ENCODE data around the gene JAZF1.

The JAZF1 gene

GRCh38 chr7:27992755-27993493 lies 187.7 kb downstream of the JAZF1 start:
- TF ChIP-seq EZH2phosphoT487 (conservative IDR thresholded peaks at IDR 0.05; ENCODE audit: low read length): no peak
- TF ChIP-seq CTCF (IDR thresholded peaks at IDR 0.05; ENCODE audit: insufficient read depth, low read length, poor library complexity, severe bottlenecking): no peak
- Histone ChIP-seq H4K20me1 (ENCODE audit: low read depth, low read length) (no peaks in the 10 kb centered on the region), H3K27ac (ENCODE audit: low read depth, low read length) (no peak overlapping the region), H3K79me2 (ENCODE audit: insufficient read depth, low read length) (no peaks in the 10 kb centered on the region), H2AFZ (ENCODE audit: low read depth, low read length, severe bottlenecking) (no peak overlapping the region), H3K9ac (ENCODE audit: low read length) (no peak overlapping the region), H3F3A (ENCODE audit: insufficient read depth) (0 out of 2 replicates have a peak, but pooled peaks cover 4% of the 10 kb centered on the region), H3K4me2 (ENCODE audit: low read depth, low read length, poor library complexity, severe bottlenecking) (no peak overlapping the region), H3K36me3 (ENCODE audit: low read length) (no peaks in the 10 kb centered on the region; the same call in 1 of the 2 replicates), H3K9me2 (replicated peaks; ENCODE audit: insufficient read depth, low read length) (no peaks in the 10 kb centered on the region), H3K4me3 (ENCODE audit: insufficient read depth, low read length, poor library complexity, severe bottlenecking) (no peak overlapping the region), H3K27me3 (ENCODE audit: low read length) (no peaks in the 10 kb centered on the region), H3K9me3 (ENCODE audit: insufficient read depth, low read length) (no peaks in the 10 kb centered on the region; the same call in 1 of the 2 replicates)

GRCh38 chr7:27992097-27992496 lies 188.5 kb downstream of the JAZF1 start:
- TF ChIP-seq EZH2phosphoT487 (conservative IDR thresholded peaks at IDR 0.05; ENCODE audit: low read length): no peak
- TF ChIP-seq CTCF (IDR thresholded peaks at IDR 0.05; ENCODE audit: insufficient read depth, low read length, poor library complexity, severe bottlenecking): no peak
- Histone ChIP-seq H3K9me2 (replicated peaks; ENCODE audit: insufficient read depth, low read length) (no peaks in the 10 kb centered on the region), H3K79me2 (ENCODE audit: insufficient read depth, low read length) (no peaks in the 10 kb centered on the region), H3K36me3 (ENCODE audit: low read length) (no peaks in the 10 kb centered on the region; the same call in 1 of the 2 replicates), H3K4me3 (ENCODE audit: insufficient read depth, low read length, poor library complexity, severe bottlenecking) (no peak overlapping the region), H2AFZ (ENCODE audit: low read depth, low read length, severe bottlenecking) (no peak overlapping the region), H3K9me3 (ENCODE audit: insufficient read depth, low read length) (no peaks in the 10 kb centered on the region; the same call in 1 of the 2 replicates), H3K27ac (ENCODE audit: low read depth, low read length) (no peak overlapping the region), H3K4me2 (ENCODE audit: low read depth, low read length, poor library complexity, severe bottlenecking) (no peak overlapping the region), H3K27me3 (ENCODE audit: low read length) (no peaks in the 10 kb centered on the region), H4K20me1 (ENCODE audit: low read depth, low read length) (no peaks in the 10 kb centered on the region), H3F3A (ENCODE audit: insufficient read depth) (0 out of 2 replicates have a peak, but pooled peaks cover 4% of the 10 kb centered on the region), H3K9ac (ENCODE audit: low read length) (no peak overlapping the region)

DNA sequence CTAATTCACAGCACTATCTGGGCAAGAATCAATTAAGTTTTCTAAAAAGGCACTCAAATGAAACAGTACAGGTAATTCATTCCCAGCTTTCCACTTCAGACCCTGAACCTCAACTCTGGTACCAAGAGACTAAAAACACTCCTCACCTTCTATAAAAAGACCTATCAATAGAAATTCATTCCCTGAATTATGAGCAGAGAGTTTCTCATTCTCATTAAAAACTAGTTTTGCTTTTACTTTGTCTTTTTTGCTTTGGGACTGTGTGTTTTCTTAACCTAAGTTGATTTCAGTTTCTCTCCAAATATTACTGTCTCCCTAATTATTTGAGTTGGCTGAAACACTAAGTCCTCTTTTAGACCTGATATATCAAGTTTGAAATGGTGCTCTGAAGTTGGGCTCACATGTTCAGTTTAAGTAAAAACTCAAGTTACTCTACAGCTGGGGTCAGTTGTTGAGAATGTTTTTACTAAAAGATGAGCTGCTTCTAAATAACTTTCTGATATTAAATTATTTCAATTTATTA lies 189.5 kb downstream of the JAZF1 start:
- H3K9me3 ChIP-seq (ENCODE audit: insufficient read depth, low read length): no peaks in the 10 kb centered on the region; the same call in 1 of the 2 replicates
- H3K36me3 ChIP-seq (ENCODE audit: low read length): no peaks in the 10 kb centered on the region; the same call in 1 of the 2 replicates
- H3K9me2 ChIP-seq (replicated peaks; ENCODE audit: insufficient read depth, low read length): no peaks in the 10 kb centered on the region
- no peak for TF ChIP-seq EZH2phosphoT487 (conservative IDR thresholded peaks at IDR 0.05; ENCODE audit: low read length)
- TF ChIP-seq CTCF (IDR thresholded peaks at IDR 0.05; ENCODE audit: insufficient read depth, low read length, poor library complexity, severe bottlenecking): no peak
- H3F3A ChIP-seq (ENCODE audit: insufficient read depth): 0 out of 2 replicates have a peak, but pooled peaks cover 4% of the 10 kb centered on the region
- no peaks in the 10 kb centered on the region for H3K27me3 ChIP-seq (ENCODE audit: low read length)
- no peak overlapping the region for H3K4me3 ChIP-seq (ENCODE audit: insufficient read depth, low read length, poor library complexity, severe bottlenecking)
- H3K9ac ChIP-seq (ENCODE audit: low read length): no peak overlapping the region
- H2AFZ ChIP-seq (ENCODE audit: low read depth, low read length, severe bottlenecking): no peak overlapping the region
- no peaks in the 10 kb centered on the region for H4K20me1 ChIP-seq (ENCODE audit: low read depth, low read length)
- H3K4me2 ChIP-seq (ENCODE audit: low read depth, low read length, poor library complexity, severe bottlenecking): no peak overlapping the region
- no peaks in the 10 kb centered on the region for H3K79me2 ChIP-seq (ENCODE audit: insufficient read depth, low read length)
- no peak overlapping the region for H3K27ac ChIP-seq (ENCODE audit: low read depth, low read length)

All from SU-DHL-6 (cell line).